OCI-LY7 (cell line): ENCODE data around the gene KCNQ1. TPM values are rescaled to one million over a fixed set of nuclear protein-coding genes. Genes with fewer than 3 reads are reported as not detected.

ENCODE experiments used
- BruUV-seq: library from RNA; stranded (reverse); fragments of 400-500 nt; replicated peaks from 2 replicates; lab custom pipeline; 2021; lab: Mats Ljungman, UMichigan
- CTCF ChIA-PET: fragments of 300-600 bp; sonication (Branson Sonifier 250); formaldehyde crosslinking; loops from one replicate; lab custom pipeline; 2022; ENCODE audit warnings: antibody characterized with exemption; ENCODE audit not compliant: unreplicated experiment; lab: Charles Lee
- POLR2A ChIA-PET: fragments of 300-600 bp; sonication (Branson Sonifier 250); formaldehyde crosslinking; loops from one replicate; lab custom pipeline; 2022; ENCODE audit warnings: antibody characterized with exemption; lab: Charles Lee
- DNase-seq: peaks from one replicate; pipeline ENCODE4 v3.0.0-alpha.2; 2015; ENCODE audit warnings: low spot score
- H2AFZ ChIP-seq: fragments of 200-600 bp; sonication (generic), shearing (Covaris generic); 2 replicates; pipeline ENCODE4 v1.6.1; 2014; ENCODE audit warnings: mild to moderate bottlenecking, antibody characterized with exemption, low read length, moderate library complexity
- H3K27ac ChIP-seq: fragments of 200-600 bp; sonication (generic); 2 replicates; pipeline ENCODE4 v1.5.1; 2014; ENCODE audit warnings: mixed run types, low read depth, mild to moderate bottlenecking, moderate library complexity, low read length, inconsistent platforms; ENCODE audit not compliant: poor library complexity, severe bottlenecking
- H3K36me3 ChIP-seq: fragments of 200-600 bp; sonication (generic); 2 replicates; pipeline ENCODE4 v1.6.1; 2014; ENCODE audit warnings: mild to moderate bottlenecking, antibody characterized with exemption, low read length, moderate library complexity, mixed read lengths; ENCODE audit not compliant: insufficient read depth
- H3K4me1 ChIP-seq: fragments of 200-600 bp; sonication (generic); 2 replicates; pipeline ENCODE4 v1.5.1; 2014; ENCODE audit warnings: mild to moderate bottlenecking, low read length; ENCODE audit not compliant: insufficient read depth, poor library complexity, severe bottlenecking
- H3K4me2 ChIP-seq: fragments of 200-600 bp; sonication (generic); 2 replicates; pipeline ENCODE4 v1.6.1; 2014; ENCODE audit warnings: mild to moderate bottlenecking, low read length
- H3K4me3 ChIP-seq: fragments of 200-600 bp; sonication (generic); 2 replicates; pipeline ENCODE4 v1.5.1; 2014; ENCODE audit warnings: mild to moderate bottlenecking, low read depth, low read length; ENCODE audit not compliant: poor library complexity, severe bottlenecking
- H3K79me2 ChIP-seq: fragments of 200-600 bp; sonication (generic); 2 replicates; pipeline ENCODE4 v1.6.1; 2016; ENCODE audit warnings: low read depth, mild to moderate bottlenecking, low read length, moderate library complexity, mixed read lengths; ENCODE audit not compliant: insufficient read depth
- H3K9me2 ChIP-seq: fragments of 200-600 bp; sonication (generic); 2 replicates; pipeline ENCODE4 v1.6.1; 2016; ENCODE audit warnings: mild to moderate bottlenecking, low read length, mixed read lengths; ENCODE audit not compliant: insufficient read depth
- H3K9me3 ChIP-seq: fragments of 200-600 bp; sonication (generic); 2 replicates; pipeline ENCODE4 v1.6.1; 2014; ENCODE audit warnings: mild to moderate bottlenecking, mixed run types, low read length, mixed read lengths
- H4K20me1 ChIP-seq: fragments of 200-600 bp; sonication (generic); 2 replicates; pipeline ENCODE4 v1.6.1; 2014; ENCODE audit warnings: mild to moderate bottlenecking, antibody characterized with exemption, low read length, moderate library complexity, mixed read lengths; ENCODE audit not compliant: insufficient read depth
- CTCF ChIP-seq: fragments of 200-600 bp; sonication (generic); conservative IDR thresholded peaks from 2 replicates; pipeline ENCODE4 v1.5.1; 2014; ENCODE audit warnings: mild to moderate bottlenecking, antibody characterized with exemption, low read length, moderate library complexity, mixed read lengths
- EZH2phosphoT487 ChIP-seq: fragments of 200-600 bp; sonication (generic); IDR thresholded peaks from 2 replicates; pipeline ENCODE4 v1.6.1; 2018; ENCODE audit warnings: low read depth, borderline replicate concordance, mild to moderate bottlenecking, mixed run types, antibody characterized with exemption, low read length, moderate library complexity, mixed read lengths
- intact Hi-C: fragments of 100-400 bp; cut with micrococcal nuclease; formaldehyde crosslinking; loops from one replicate; pipeline ENCODE4 v1.10.0; 2022; ENCODE audit not compliant: unreplicated experiment
- total RNA-seq, 2 experiments: library from RNA; depleted of rRNA in 1 of 2; stranded (reverse); fragments of >200 nt in 1 of 2; shearing (Covaris generic) in 1 of 2; gene quantifications; 2 replicates each; pipeline ENCODE4 v1.2.3, GENCODE V29; 2014 to 2022

Gene KCNQ1
- total RNA-seq, 2 experiments from 2014 or later: 0.22 to 1.3 TPM

- POLR2A ChIA-PET: no interaction called here
- no peak for TF ChIP-seq EZH2phosphoT487
- TF ChIP-seq CTCF: no peak
- H3K36me3 ChIP-seq: no peaks in the 10 kb centered on the region
Observed at GRCh38 chr11:2576111-2576510, 131.3 kb downstream of the KCNQ1 start.

GRCh38 chr11:2576549-2576948 is 131.7 kb downstream of the KCNQ1 start:
- H2AFZ ChIP-seq: no peak overlapping the region
- no TSS peak for BruUV-seq
- no peaks in the 10 kb centered on the region for H3K9me3 ChIP-seq
- intact Hi-C loops: no loop called here
- no peak overlapping the region for H3K27ac ChIP-seq
- ChIA-PET CTCF (no interaction called here), POLR2A (no interaction called here)
- H4K20me1 ChIP-seq: no peaks in the 10 kb centered on the region
- no peaks in the 10 kb centered on the region for H3K9me2 ChIP-seq
- H3K4me3 ChIP-seq: no peak overlapping the region
- H3K4me2 ChIP-seq: no peak overlapping the region
- H3K4me1 ChIP-seq: no peaks in the 10 kb centered on the region
- TF ChIP-seq CTCF (no peak), EZH2phosphoT487 (no peak)
- DNase-seq: no peak
- H3K79me2 ChIP-seq: no peaks in the 10 kb centered on the region
- no peaks in the 10 kb centered on the region for H3K36me3 ChIP-seq

More at GRCh38 chr11:2576111-2576510, 131.3 kb downstream of the KCNQ1 start:
- H3K9me2 ChIP-seq: no peaks in the 10 kb centered on the region
- intact Hi-C loops: no loop called here
- no peaks in the 10 kb centered on the region for H4K20me1 ChIP-seq
- no peak overlapping the region for H3K4me2 ChIP-seq
- CTCF ChIA-PET: no interaction called here
- no peaks in the 10 kb centered on the region for H3K9me3 ChIP-seq
- no peak overlapping the region for H2AFZ ChIP-seq
- no peaks in the 10 kb centered on the region for H3K4me1 ChIP-seq
- no peak overlapping the region for H3K4me3 ChIP-seq
- no peak for DNase-seq
- no peaks in the 10 kb centered on the region for H3K79me2 ChIP-seq
- H3K27ac ChIP-seq: no peak overlapping the region
- no TSS peak for BruUV-seq

GRCh38 chr11:2577031-2577990 is 132.5 kb downstream of the KCNQ1 start:
- H3K4me3 ChIP-seq: no peak overlapping the region
- TF ChIP-seq EZH2phosphoT487 (no peak), CTCF (no peak)
- ChIA-PET CTCF (no interaction called here), POLR2A (no interaction called here)
- H3K9me3 ChIP-seq: no peaks in the 10 kb centered on the region
- H3K36me3 ChIP-seq: no peaks in the 10 kb centered on the region
- no peaks in the 10 kb centered on the region for H3K4me1 ChIP-seq
- DNase-seq: no peak
- no peaks in the 10 kb centered on the region for H4K20me1 ChIP-seq
- H2AFZ ChIP-seq: no peak overlapping the region
- BruUV-seq: no TSS peak
- no peaks in the 10 kb centered on the region for H3K9me2 ChIP-seq
- H3K27ac ChIP-seq: no peak overlapping the region
- intact Hi-C loops: no loop called here
- H3K4me2 ChIP-seq: no peak overlapping the region
- H3K79me2 ChIP-seq: no peaks in the 10 kb centered on the region
